SK-N-SH (cell line): Measurements from ENCODE around the gene ZNF117. TPM values are rescaled to one million over a fixed set of nuclear protein-coding genes. Genes with fewer than 3 reads are reported as not detected.
"Not testable (repeated sequence)": the region's sequence is repeated elsewhere in the genome, so short reads cannot be mapped to it uniquely, and the experiment has no call there.

Experiments used
- CTCF ChIA-PET: fragments of 300-600, 350-600 bp; formaldehyde crosslinking; extraction: SDS; loops from one replicate; lab custom pipeline; 2021; lab: Yijun Ruan, JAX
- POLR2A ChIA-PET: fragments of 350-600 bp; sonication (Branson Sonifier 250); formaldehyde crosslinking; extraction: SDS; loops from one replicate; lab custom pipeline; 2020; ENCODE audit warnings: antibody characterized with exemption, inconsistent platforms; lab: Yijun Ruan, JAX
- DNase-seq: peaks from one replicate; pipeline ENCODE4 v3.0.0; 2012
- H2AFZ ChIP-seq: fragments of 200-600 bp; sonication (generic); 2 replicates; pipeline ENCODE4 v1.8.1; 2016; ENCODE audit warnings: antibody characterized with exemption, mild to moderate bottlenecking, low read depth
- H3F3A ChIP-seq: fragments of 200-600 bp; sonication (generic); replicated peaks from 2 replicates; pipeline ENCODE3; 2016; ENCODE audit warnings: antibody characterized with exemption, mild to moderate bottlenecking; ENCODE audit not compliant: insufficient read depth
- H3K27ac ChIP-seq, 2 experiments: fragments of 200-500 bp in 1 of 2; fragments of 200-600 bp in 1 of 2; sonication (Bioruptor generic) in 1 of 2; sonication (generic), shearing (Covaris generic) in 1 of 2; 2 replicates each; pipeline versions ENCODE4 v1.5.1 to v1.6.1; 2014 to 2016; ENCODE audit warnings: low read depth in 2 of 2, inconsistent platforms in 1 of 2, low read length in 1 of 2, mild to moderate bottlenecking in 1 of 2, mixed read lengths in 1 of 2
- H3K27me3 ChIP-seq: fragments of 200-600 bp; sonication (generic), shearing (Covaris generic); 2 replicates; pipeline ENCODE4 v1.6.1; 2016; ENCODE audit warnings: mixed run types; ENCODE audit not compliant: insufficient read depth
- H3K36me3 ChIP-seq, 2 experiments: fragments of 200-500 bp in 1 of 2; fragments of 200-600 bp in 1 of 2; sonication (Bioruptor generic) in 1 of 2; sonication (generic) in 1 of 2; replicated peaks in 1 of 2; 2 replicates each; pipeline versions ENCODE3 to v1.5.1; 2014 to 2016; ENCODE audit warnings: low read length in 1 of 2, mild to moderate bottlenecking in 1 of 2; ENCODE audit not compliant: insufficient read depth in 2 of 2, control insufficient read depth in 1 of 2
- H3K4me1 ChIP-seq, 2 experiments: fragments of 200-500 bp in 1 of 2; fragments of 200-600 bp in 1 of 2; sonication (Bioruptor generic) in 1 of 2; sonication (generic), shearing (Covaris generic) in 1 of 2; 2 replicates each; pipeline versions ENCODE4 v1.5.1 to v1.6.1; 2014 to 2016; ENCODE audit warnings: low read depth in 1 of 2, low read length in 1 of 2, mixed run types in 1 of 2; ENCODE audit not compliant: insufficient read depth in 2 of 2, control insufficient read depth in 1 of 2
- H3K4me2 ChIP-seq: fragments of 200-600 bp; sonication (generic), shearing (Covaris generic); 2 replicates; pipeline ENCODE4 v1.6.1; 2017; ENCODE audit warnings: mixed run types
- H3K4me3 ChIP-seq, 2 experiments: fragments of 200-500 bp in 1 of 2; fragments of 200-600 bp in 1 of 2; sonication (Bioruptor generic) in 1 of 2; sonication (generic), shearing (Covaris generic) in 1 of 2; 2 replicates each; pipeline versions ENCODE4 v1.5.1 to v1.8.1; 2014 to 2016; ENCODE audit warnings: low read depth in 2 of 2, inconsistent platforms in 1 of 2, low read length in 1 of 2, mild to moderate bottlenecking in 1 of 2, mixed read lengths in 1 of 2, moderate library complexity in 1 of 2
- H3K79me2 ChIP-seq: fragments of 200-600 bp; sonication (generic); 2 replicates; pipeline ENCODE4 v1.8.1; 2017; ENCODE audit warnings: mild to moderate bottlenecking; ENCODE audit not compliant: insufficient read depth
- H3K9ac ChIP-seq: fragments of 200-600 bp; sonication (generic); 2 replicates; pipeline ENCODE4 v1.6.1; 2017; ENCODE audit warnings: mixed run types
- H3K9me2 ChIP-seq: fragments of 200-600 bp; sonication (generic); 2 replicates; pipeline ENCODE4 v1.6.1; 2017; ENCODE audit warnings: mixed run types
- H3K9me3 ChIP-seq: fragments of 200-600 bp; sonication (generic); 2 replicates; pipeline ENCODE4 v1.6.1; 2017; ENCODE audit warnings: mixed run types, mild to moderate bottlenecking, moderate library complexity
- H4K20me1 ChIP-seq: fragments of 200-600 bp; sonication (generic); 2 replicates; pipeline ENCODE4 v1.6.1; 2017; ENCODE audit warnings: mild to moderate bottlenecking, mixed run types; ENCODE audit not compliant: insufficient read depth
- FOSL2 ChIP-seq: IDR thresholded peaks from 2 replicates; pipeline ENCODE4 v1.4.0; 2012; ENCODE audit warnings: low read depth, mild to moderate bottlenecking, moderate library complexity, borderline replicate concordance
- FOXM1 ChIP-seq: IDR thresholded peaks from 2 replicates; pipeline ENCODE4 v1.4.0; 2012; ENCODE audit warnings: low read depth, mild to moderate bottlenecking
- POLR2AphosphoS5 ChIP-seq: IDR thresholded peaks from 2 replicates; pipeline ENCODE4 v1.6.1; 2012; ENCODE audit warnings: low read depth, low read length
- RCOR1 ChIP-seq: fragments of 150-350 bp; IDR thresholded peaks from 2 replicates; pipeline ENCODE4 v1.6.1; 2017; ENCODE audit warnings: antibody characterized with exemption, low read length
- RFX5 ChIP-seq: IDR thresholded peaks from 2 replicates; pipeline ENCODE4 v1.6.1; 2012; ENCODE audit warnings: mild to moderate bottlenecking, improper control_type of control experiment, low read length
- TEAD4 ChIP-seq: IDR thresholded peaks from 2 replicates; pipeline ENCODE4 v1.4.0; 2012; ENCODE audit warnings: mild to moderate bottlenecking, borderline replicate concordance; ENCODE audit not compliant: insufficient read depth
- WGBS: methylation state at CpG from one replicate; pipeline ENCODE4 v1.1.6; 2017; ENCODE audit warnings: low lambda C conversion rate; 5-methylcytosine and 5-hydroxymethylcytosine counted together
- polyA plus RNA-seq, 3 experiments: library from polyadenylated mRNA; depleted of rRNA; stranded (reverse); fragments of >200 nt; gene quantifications; 2 replicates each; pipeline ENCODE4 v1.2.3, GENCODE V29; 2012
- TF ChIP-seq, protein P1 (sequence below): IDR thresholded peaks from 2 replicates; pipeline ENCODE4; 2012
- TF ChIP-seq, protein P2 (sequence below): IDR thresholded peaks from 2 replicates; pipeline ENCODE4 v1.4.0; 2012; ENCODE audit warnings: low read depth, borderline replicate concordance
- TF ChIP-seq, protein P3 (sequence below): fragments of 200-600 bp; sonication (generic); IDR thresholded peaks from 2 replicates; pipeline ENCODE4 v1.6.1; 2017; ENCODE audit warnings: antibody characterized with exemption, mild to moderate bottlenecking, moderate library complexity

ZNF117 gene
- polyA plus RNA-seq, 1 of the 3 experiments (the other 2 are of a cell fraction): 3.8 TPM

DNA sequence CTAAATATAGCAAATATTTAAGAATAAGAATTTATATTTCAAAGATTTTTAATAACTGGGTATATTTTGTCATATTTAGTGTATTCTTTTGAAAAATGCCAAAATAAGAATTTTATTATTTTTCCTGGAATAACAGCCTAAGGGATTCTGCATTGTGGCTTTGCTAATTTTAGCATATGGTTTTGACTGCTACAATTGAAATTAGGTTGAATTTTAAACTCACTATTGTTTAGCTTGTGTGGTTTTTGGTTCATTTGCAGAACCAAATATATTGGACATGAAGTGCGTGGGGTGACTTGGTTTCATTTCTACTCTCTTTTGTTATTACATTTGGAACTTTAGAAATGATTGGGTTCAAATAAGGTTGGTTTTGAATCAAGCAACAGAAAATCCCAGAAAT lies 52.3 kb downstream of the ZNF117 start:
- Histone ChIP-seq H3K4me2 (no peak overlapping the region), H3F3A (no peaks in the 10 kb centered on the region), H3K4me1 (no peaks in the 10 kb centered on the region), H2AFZ (no peak overlapping the region), H3K4me3 (no peak overlapping the region), H3K36me3 (peaks cover 0 to 11% of the 10 kb centered on the region in 2 experiments), H3K27ac (no peak overlapping the region), H3K9me2 (no peaks in the 10 kb centered on the region), H3K9me3 (peaks cover 10% of the 10 kb centered on the region; the same call in 1 of the 2 replicates), H3K79me2 (no peaks in the 10 kb centered on the region), H3K9ac (no peak overlapping the region), H4K20me1 (no peaks in the 10 kb centered on the region), H3K27me3 (no peaks in the 10 kb centered on the region)
- no peak for DNase-seq
- TF ChIP-seq POLR2AphosphoS5 (no peak), FOSL2 (no peak), RCOR1 (no peak), TEAD4 (no peak), FOXM1 (no peak)
- TF ChIP-seq, protein P1, sequence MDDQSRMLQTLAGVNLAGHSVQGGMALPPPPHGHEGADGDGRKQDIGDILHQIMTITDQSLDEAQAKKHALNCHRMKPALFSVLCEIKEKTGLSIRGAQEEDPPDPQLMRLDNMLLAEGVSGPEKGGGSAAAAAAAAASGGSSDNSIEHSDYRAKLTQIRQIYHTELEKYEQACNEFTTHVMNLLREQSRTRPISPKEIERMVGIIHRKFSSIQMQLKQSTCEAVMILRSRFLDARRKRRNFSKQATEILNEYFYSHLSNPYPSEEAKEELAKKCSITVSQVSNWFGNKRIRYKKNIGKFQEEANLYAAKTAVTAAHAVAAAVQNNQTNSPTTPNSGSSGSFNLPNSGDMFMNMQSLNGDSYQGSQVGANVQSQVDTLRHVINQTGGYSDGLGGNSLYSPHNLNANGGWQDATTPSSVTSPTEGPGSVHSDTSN: no peak
- TF ChIP-seq, protein P2, sequence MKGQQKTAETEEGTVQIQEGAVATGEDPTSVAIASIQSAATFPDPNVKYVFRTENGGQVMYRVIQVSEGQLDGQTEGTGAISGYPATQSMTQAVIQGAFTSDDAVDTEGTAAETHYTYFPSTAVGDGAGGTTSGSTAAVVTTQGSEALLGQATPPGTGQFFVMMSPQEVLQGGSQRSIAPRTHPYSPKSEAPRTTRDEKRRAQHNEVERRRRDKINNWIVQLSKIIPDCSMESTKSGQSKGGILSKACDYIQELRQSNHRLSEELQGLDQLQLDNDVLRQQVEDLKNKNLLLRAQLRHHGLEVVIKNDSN: no peak
- TF ChIP-seq, protein P3, sequence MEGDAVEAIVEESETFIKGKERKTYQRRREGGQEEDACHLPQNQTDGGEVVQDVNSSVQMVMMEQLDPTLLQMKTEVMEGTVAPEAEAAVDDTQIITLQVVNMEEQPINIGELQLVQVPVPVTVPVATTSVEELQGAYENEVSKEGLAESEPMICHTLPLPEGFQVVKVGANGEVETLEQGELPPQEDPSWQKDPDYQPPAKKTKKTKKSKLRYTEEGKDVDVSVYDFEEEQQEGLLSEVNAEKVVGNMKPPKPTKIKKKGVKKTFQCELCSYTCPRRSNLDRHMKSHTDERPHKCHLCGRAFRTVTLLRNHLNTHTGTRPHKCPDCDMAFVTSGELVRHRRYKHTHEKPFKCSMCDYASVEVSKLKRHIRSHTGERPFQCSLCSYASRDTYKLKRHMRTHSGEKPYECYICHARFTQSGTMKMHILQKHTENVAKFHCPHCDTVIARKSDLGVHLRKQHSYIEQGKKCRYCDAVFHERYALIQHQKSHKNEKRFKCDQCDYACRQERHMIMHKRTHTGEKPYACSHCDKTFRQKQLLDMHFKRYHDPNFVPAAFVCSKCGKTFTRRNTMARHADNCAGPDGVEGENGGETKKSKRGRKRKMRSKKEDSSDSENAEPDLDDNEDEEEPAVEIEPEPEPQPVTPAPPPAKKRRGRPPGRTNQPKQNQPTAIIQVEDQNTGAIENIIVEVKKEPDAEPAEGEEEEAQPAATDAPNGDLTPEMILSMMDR: no peak
- POLR2A ChIA-PET: no interaction called here
- 98% methylated on average over 1 of the region's 1 CpG for WGBS
- CTCF ChIA-PET: interaction anchor here (0.6 to 2.4 kb wide), 4 partner anchors 9 to 273 kb away, joined by 3 to 13 read pairs (median 4); partner anchors contain the start of gene ZNF107

DNA sequence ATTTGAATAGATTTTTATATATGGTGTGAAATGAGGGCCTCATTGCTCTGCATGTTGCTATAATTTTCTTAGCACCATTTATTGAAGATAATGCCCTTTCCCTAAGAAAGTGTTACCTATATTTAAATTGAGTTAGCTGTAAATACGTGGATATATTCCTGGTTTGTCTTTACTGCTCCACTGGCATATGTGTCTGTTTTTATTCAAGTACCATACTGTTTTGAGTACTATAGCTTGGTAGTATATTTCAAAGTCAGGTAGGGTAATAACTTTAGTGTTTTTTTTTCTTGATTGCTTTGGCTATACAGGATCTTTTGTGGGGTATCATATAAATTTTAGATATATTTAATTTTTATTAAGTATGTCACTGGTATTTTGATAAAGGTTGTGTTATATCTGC lies 56.4 kb downstream of the ZNF117 start:
- Histone ChIP-seq H3K27ac (no peak overlapping the region), H3K4me3 (no peak overlapping the region), H3K79me2 (no peaks in the 10 kb centered on the region), H4K20me1 (no peaks in the 10 kb centered on the region), H3K4me2 (no peak overlapping the region), H3K9ac (no peak overlapping the region), H3K9me3 (peaks cover 30% of the 10 kb centered on the region), H3K36me3 (peaks cover 0 to 35% of the 10 kb centered on the region in 2 experiments), H2AFZ (no peak overlapping the region), H3K9me2 (no peaks in the 10 kb centered on the region; the same call in 1 of the 2 replicates), H3K4me1 (no peaks in the 10 kb centered on the region), H3K27me3 (no peaks in the 10 kb centered on the region), H3F3A (no peaks in the 10 kb centered on the region)
- ChIA-PET CTCF (interaction anchor here (2.9 kb wide), 1 partner anchor 13 kb away, joined by 29 read pairs; no protein-coding TSS in a partner anchor), POLR2A (no interaction called here)
- WGBS: 65% methylated on average over 1 of the region's 1 CpG
- no peak for TF ChIP-seq RFX5
- DNase-seq: no peak

DNA sequence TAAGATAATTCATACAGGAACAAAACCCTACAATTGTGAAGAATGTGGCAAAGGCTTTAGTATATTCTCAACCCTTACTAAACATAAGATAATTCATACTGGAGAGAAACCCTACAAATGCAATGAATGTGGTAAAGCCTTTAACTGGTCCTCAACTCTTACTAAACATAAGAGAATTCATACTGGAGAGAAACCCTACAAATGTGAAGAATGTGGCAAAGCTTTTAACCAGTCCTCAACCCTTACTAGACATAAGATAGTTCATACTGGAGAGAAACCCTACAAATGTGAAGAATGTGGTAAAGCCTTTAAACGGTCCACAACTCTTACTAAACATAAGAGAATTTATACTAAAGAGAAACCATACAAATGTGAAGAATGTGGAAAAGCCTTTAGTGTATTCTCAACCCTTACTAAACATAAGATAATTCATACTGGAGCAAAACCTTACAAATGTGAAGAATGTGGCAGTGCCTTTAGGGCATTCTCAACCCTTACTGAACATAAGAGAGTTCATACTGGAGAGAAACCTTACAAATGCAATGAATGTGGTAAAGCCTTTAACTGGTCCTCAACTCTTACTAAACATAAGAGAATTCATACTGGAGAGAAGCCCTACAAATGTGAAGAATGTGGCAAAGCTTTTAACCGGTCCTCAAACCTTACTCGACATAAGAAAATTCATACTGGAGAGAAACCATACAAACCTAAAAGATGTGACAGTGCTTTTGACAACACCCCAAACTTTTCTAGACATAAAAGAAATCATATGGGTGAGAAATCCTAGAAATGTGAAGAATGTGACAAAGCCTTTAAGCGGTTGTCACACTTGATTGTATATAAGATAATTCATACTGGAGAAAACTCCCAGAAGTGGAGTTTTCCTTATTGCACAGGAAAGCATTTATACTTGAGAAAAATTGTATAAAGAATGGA lies 62.3 kb downstream of the ZNF117 start:
- H3K9ac ChIP-seq, H4K20me1 ChIP-seq, H3K9me2 ChIP-seq, H3K27ac ChIP-seq, H3K4me1 ChIP-seq, POLR2A ChIA-PET, DNase-seq, H3F3A ChIP-seq, H3K4me3 ChIP-seq, CTCF ChIA-PET, H3K4me2 ChIP-seq, H2AFZ ChIP-seq, H3K79me2 ChIP-seq, H3K27me3 ChIP-seq: not testable (repeated sequence)
- whole genome bisulfite sequencing: 94% methylated on average over 4 of the region's 4 CpGs
- Histone ChIP-seq H3K36me3 (peaks cover 25 to 79% of the 10 kb centered on the region in 2 experiments), H3K9me3 (peaks cover 66% of the 10 kb centered on the region)
